Fibroblast of villous mesenchyme (primary cell): Measurements from ENCODE around the gene PPFIA4. TPM values are rescaled to one million over a fixed set of nuclear protein-coding genes. Genes with fewer than 3 reads are reported as not detected.
"Not testable (repeated sequence)": the region's sequence is repeated elsewhere in the genome, so short reads cannot be mapped to it uniquely, and the experiment has no call there.

ENCODE experiments used
- DNase-seq: peaks from one replicate; pipeline ENCODE4 v3.0.0-alpha.2; 2010; ENCODE audit warnings: low read depth
- H3K4me3 ChIP-seq: 2 replicates; pipeline ENCODE4 v1.5.1; 2011; ENCODE audit warnings: low read depth, mild to moderate bottlenecking, low read length
- CTCF ChIP-seq: IDR thresholded peaks from 2 replicates; pipeline ENCODE4 v1.5.1; 2012; ENCODE audit warnings: low read depth, mild to moderate bottlenecking, low read length; ENCODE audit not compliant: insufficient read depth
- total RNA-seq: library from RNA; depleted of rRNA; stranded (reverse); fragments of >200 nt; gene quantifications from 2 replicates; pipeline ENCODE4 v1.2.3, GENCODE V29; 2012

Gene PPFIA4
- total RNA-seq, 1 donor, result 4.3 TPM

- H3K4me3 ChIP-seq, result no peak overlapping the region
- no peak for DNase-seq
- no peak for TF ChIP-seq CTCF
These were observed 8.6 kb upstream of the PPFIA4 start for GRCh38 chr1:203017692-203018091.

- not testable (repeated sequence) for H3K4me3 ChIP-seq, DNase-seq
These were observed 3.4 kb upstream of the PPFIA4 start for GRCh38 chr1:203022855-203023254.

DNA sequence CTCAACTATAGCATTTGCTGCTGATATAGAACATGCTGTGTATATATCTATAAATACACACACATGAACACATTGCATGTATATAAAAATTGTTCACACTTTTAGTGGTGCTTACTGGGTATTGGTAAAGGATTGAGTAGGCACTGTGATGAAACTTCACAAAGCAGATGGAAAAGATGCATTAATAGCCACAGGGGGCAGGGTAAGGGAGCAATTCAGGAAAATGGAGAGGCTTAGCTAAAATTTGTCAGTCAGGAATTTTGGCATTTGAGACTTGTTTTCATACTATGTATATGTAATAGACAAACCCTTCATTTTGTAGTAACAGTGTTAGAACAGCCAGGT is 633 bp upstream of the PPFIA4 start:
- H3K4me3 ChIP-seq, result no peak overlapping the region
- DNase-seq, result no peak
- no peak for TF ChIP-seq CTCF

- peak overlapping the region; percentile 67 for H3K4me3 ChIP-seq
- DNase-seq, result no peak
- no peak for TF ChIP-seq CTCF
These were observed 674 bp downstream of the PPFIA4 start for GRCh38 chr1:203026666-203027663.

GRCh38 chr1:203028067-203028783 is 1.9 kb downstream of the PPFIA4 start:
- no peak for TF ChIP-seq CTCF
- no peak for DNase-seq
- no peak overlapping the region for H3K4me3 ChIP-seq

GRCh38 chr1:203028784-203029553 is 2.7 kb downstream of the PPFIA4 start:
- DNase-seq, result no peak
- no peak for TF ChIP-seq CTCF
- H3K4me3 ChIP-seq, result no peak overlapping the region

DNA sequence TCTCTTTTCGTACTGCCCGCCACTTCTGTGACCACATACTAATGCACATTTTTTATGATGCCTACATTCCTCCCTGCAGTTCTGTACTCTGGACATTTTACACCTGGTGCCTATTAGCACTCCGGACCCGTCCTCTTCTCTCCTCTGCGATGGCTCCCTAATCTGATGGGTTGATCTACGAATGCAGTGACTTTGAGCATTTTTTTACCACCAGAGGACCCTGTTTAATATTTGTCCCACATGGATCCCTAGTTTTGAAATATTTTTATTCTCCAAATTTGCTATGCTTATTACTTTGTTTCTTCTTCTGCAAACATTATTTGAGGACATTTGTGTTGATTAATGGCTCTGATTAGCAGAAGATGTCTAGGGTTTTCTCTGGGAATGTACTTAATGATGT is 5.2 kb downstream of the PPFIA4 start:
- TF ChIP-seq CTCF, result peak; percentile 54
- peak; percentile 9 for DNase-seq
- H3K4me3 ChIP-seq, result no peak overlapping the region
